ENCODE data around the gene OR4L1.

- no peak for TF ChIP-seq CTCF (IDR thresholded peaks at IDR 0.05; ENCODE audit: low read length)
- no peak for TF ChIP-seq EZH2 (IDR thresholded peaks at IDR 0.05; ENCODE audit: borderline replicate concordance, low read length)
Measured at GRCh38 chr14:20092050-20092449, 32.2 kb downstream of the OR4L1 start.
